ENCODE data around the gene PGAM2. TPM values are rescaled to one million over a fixed set of nuclear protein-coding genes. Genes with fewer than 3 reads are reported as not detected.

PGAM2 gene
- total RNA-seq, 1 experiment from 2014 or later: 8.7 TPM

- Histone ChIP-seq H2BK15ac (ENCODE audit: low read depth, low read length) (no peak overlapping the region), H3K9ac (ENCODE audit: extremely low read depth, insufficient read length, low read length) (no peak overlapping the region), H3K4ac (ENCODE audit: low read depth, low read length) (no peak overlapping the region), H3T11ph (ENCODE audit: low read length) (no peak overlapping the region), H2BK5ac (ENCODE audit: insufficient read length, low read length) (no peak overlapping the region), H4K20me1 (ENCODE audit: control insufficient read depth, insufficient read depth, insufficient read length) (no peaks in the 10 kb centered on the region), H3K79me2 (ENCODE audit: insufficient read depth, low read length) (no peaks in the 10 kb centered on the region), H2AK5ac (ENCODE audit: insufficient read length, low read length) (no peak overlapping the region), H4K8ac (replicated peaks; ENCODE audit: insufficient read length, low read depth, low read length) (no peak overlapping the region), H2BK120ac (ENCODE audit: low read depth, low read length, poor library complexity, severe bottlenecking) (no peak overlapping the region), H3K14ac (ENCODE audit: insufficient read depth, low read length) (no peak overlapping the region), H4K5ac (ENCODE audit: insufficient read length, low read depth, low read length) (no peak overlapping the region), H3K23me2 (ENCODE audit: insufficient read length, low read depth, low read length, poor library complexity, severe bottlenecking) (no peaks in the 10 kb centered on the region), H3K18ac (ENCODE audit: insufficient read length, low read depth, low read length) (no peak overlapping the region), H3K4me2 (ENCODE audit: insufficient read depth, insufficient read length, low read length) (no peak overlapping the region), H3K27me3 (ENCODE audit: insufficient read depth, low read length) (no peaks in the 10 kb centered on the region), H2BK12ac (ENCODE audit: insufficient read length, low read depth, low read length) (no peak overlapping the region), H3K23ac (ENCODE audit: insufficient read length, low read depth, low read length) (no peak overlapping the region), H3K9me3 (ENCODE audit: control insufficient read depth, low read depth, low read length) (no peaks in the 10 kb centered on the region), H4K91ac (ENCODE audit: insufficient read length, low read depth, low read length) (no peak overlapping the region), H3K56ac (ENCODE audit: insufficient read length, low read depth, low read length) (no peak overlapping the region), H3K79me1 (ENCODE audit: insufficient read depth, low read depth, low read length, poor library complexity, severe bottlenecking) (no peaks in the 10 kb centered on the region), H3K27ac (ENCODE audit: insufficient read length, low read depth, low read length) (no peak overlapping the region), H2BK20ac (ENCODE audit: low read depth, low read length, poor library complexity, severe bottlenecking) (no peak overlapping the region), H2AFZ (ENCODE audit: low read length) (no peak overlapping the region), H3K4me1 (ENCODE audit: insufficient read depth, low read length) (no peaks in the 10 kb centered on the region)
- Mint-ChIP-seq H3K9me3 (no peaks in the 10 kb centered on the region; a peak in 2 of 5 replicates), H3K36me3 (ENCODE audit: insufficient read depth in 1 of 3, low read depth in 3 of 3) (peaks cover 16 to 71% (median 46%) of the 10 kb centered on the region in 3 experiments; a peak in 6 of 7 replicates), H3K4me3 (no peak overlapping the region), H3K27me3 (ENCODE audit: low read depth) (no peaks in the 10 kb centered on the region), H3K27ac (no peak overlapping the region), H3K4me1 (peaks cover under 1 to 2% of the 10 kb centered on the region in 2 experiments; a peak in 1 of 4 replicates)
- no peak for DNase-seq
- WGBS (ENCODE audit: extremely low coverage, insufficient read length, low lambda C conversion rate): no CpG with 5 or more reads among the region's 30 CpGs
- TF ChIP-seq CTCF (conservative IDR thresholded peaks at IDR 0.05): no peak
These were observed 7.3 kb downstream of the PGAM2 start for GRCh38 chr7:44057849-44058758.

Data from H9 (cell line).